ENCODE measurements around the gene HRG.
"Not testable (repeated sequence)": the region's sequence is repeated elsewhere in the genome, so short reads cannot be mapped to it uniquely, and the experiment has no call there.

GRCh38 chr3:186686475-186686874 lies 20.7 kb downstream of the HRG start:
- TF ChIP-seq, protein P1, sequence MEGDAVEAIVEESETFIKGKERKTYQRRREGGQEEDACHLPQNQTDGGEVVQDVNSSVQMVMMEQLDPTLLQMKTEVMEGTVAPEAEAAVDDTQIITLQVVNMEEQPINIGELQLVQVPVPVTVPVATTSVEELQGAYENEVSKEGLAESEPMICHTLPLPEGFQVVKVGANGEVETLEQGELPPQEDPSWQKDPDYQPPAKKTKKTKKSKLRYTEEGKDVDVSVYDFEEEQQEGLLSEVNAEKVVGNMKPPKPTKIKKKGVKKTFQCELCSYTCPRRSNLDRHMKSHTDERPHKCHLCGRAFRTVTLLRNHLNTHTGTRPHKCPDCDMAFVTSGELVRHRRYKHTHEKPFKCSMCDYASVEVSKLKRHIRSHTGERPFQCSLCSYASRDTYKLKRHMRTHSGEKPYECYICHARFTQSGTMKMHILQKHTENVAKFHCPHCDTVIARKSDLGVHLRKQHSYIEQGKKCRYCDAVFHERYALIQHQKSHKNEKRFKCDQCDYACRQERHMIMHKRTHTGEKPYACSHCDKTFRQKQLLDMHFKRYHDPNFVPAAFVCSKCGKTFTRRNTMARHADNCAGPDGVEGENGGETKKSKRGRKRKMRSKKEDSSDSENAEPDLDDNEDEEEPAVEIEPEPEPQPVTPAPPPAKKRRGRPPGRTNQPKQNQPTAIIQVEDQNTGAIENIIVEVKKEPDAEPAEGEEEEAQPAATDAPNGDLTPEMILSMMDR (conservative IDR thresholded peaks at IDR 0.05; ENCODE audit: low read length), result not testable (repeated sequence)
- not testable (repeated sequence) for TF ChIP-seq EZH2phosphoT487 (IDR thresholded peaks at IDR 0.05; ENCODE audit: borderline replicate concordance)
